Large intestine (tissue), 3 donors: ENCODE measurements around the gene WFIKKN1. TPM values are rescaled to one million over a fixed set of nuclear protein-coding genes. Genes with fewer than 3 reads are reported as not detected.
A peak's percentile ranks its signal among the peaks of the same experiment; 100 is the strongest.

Experiments used
- DNase-seq, 2 donors: peaks; one replicate each; pipeline versions ENCODE4 v3.0.0 to v3.0.0-alpha.2; 2013
- H3K27ac ChIP-seq: one replicate; pipeline ENCODE4 v1.5.1; 2013; ENCODE audit warnings: low read length
- H3K27me3 ChIP-seq: 2 replicates; pipeline ENCODE4 v1.6.1; 2013; ENCODE audit warnings: low read length; ENCODE audit not compliant: control insufficient read depth, insufficient read depth
- H3K36me3 ChIP-seq: 2 replicates; pipeline ENCODE4 v1.6.1; 2013; ENCODE audit warnings: low read length; ENCODE audit not compliant: control insufficient read depth, insufficient read depth
- H3K4me1 ChIP-seq: one replicate; pipeline ENCODE4 v1.6.1; 2013; ENCODE audit warnings: low read length; ENCODE audit not compliant: control insufficient read depth, insufficient read depth
- H3K4me3 ChIP-seq: one replicate; pipeline ENCODE4 v1.5.1; 2013; ENCODE audit warnings: low read length
- H3K9me3 ChIP-seq: one replicate; pipeline ENCODE4 v1.6.1; 2013; ENCODE audit warnings: mild to moderate bottlenecking, low read depth, low read length, moderate library complexity; ENCODE audit not compliant: control insufficient read depth
- WGBS: methylation state at CpG from one replicate; pipeline ENCODE4 v1.1.5; 2013; ENCODE audit warnings: low lambda C conversion rate; ENCODE audit not compliant: insufficient coverage; 5-methylcytosine and 5-hydroxymethylcytosine counted together
- polyA plus RNA-seq: library from polyadenylated mRNA; unstranded; fragments of 120-200 nt; gene quantifications from one replicate; pipeline ENCODE4 v1.2.1, GENCODE V29; 2013

The WFIKKN1 gene
- polyA plus RNA-seq, 1 donor, result 1.6 TPM

DNA sequence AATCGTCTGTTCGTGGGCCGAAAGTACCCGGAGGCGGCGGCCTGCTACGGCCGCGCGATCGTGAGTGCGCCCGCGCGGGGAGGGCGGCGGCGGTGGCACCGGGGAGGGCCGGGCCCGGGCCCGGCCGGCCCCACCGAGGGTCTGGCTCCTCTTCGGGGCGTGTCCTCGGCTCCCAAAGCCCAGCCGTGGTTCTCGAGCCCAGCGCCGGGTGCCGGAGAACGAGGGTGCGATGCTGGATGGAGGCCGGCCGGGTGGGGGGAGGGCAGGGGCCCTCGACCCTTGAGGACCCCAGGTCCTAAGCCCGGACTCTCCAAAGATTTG is 49.8 kb downstream of the WFIKKN1 start:
- no peak for DNase-seq
- Histone ChIP-seq H3K9me3 (peaks cover 10% of the 10 kb centered on the region), H3K36me3 (peaks cover 24% of the 10 kb centered on the region), H3K27me3 (peaks cover 2% of the 10 kb centered on the region), H3K4me1 (peaks cover 47% of the 10 kb centered on the region), H3K4me3 (peak overlapping the region; percentile 82), H3K27ac (peak overlapping the region; percentile 43)
- WGBS, result no CpG with 5 or more reads among the region's 38 CpGs

DNA sequence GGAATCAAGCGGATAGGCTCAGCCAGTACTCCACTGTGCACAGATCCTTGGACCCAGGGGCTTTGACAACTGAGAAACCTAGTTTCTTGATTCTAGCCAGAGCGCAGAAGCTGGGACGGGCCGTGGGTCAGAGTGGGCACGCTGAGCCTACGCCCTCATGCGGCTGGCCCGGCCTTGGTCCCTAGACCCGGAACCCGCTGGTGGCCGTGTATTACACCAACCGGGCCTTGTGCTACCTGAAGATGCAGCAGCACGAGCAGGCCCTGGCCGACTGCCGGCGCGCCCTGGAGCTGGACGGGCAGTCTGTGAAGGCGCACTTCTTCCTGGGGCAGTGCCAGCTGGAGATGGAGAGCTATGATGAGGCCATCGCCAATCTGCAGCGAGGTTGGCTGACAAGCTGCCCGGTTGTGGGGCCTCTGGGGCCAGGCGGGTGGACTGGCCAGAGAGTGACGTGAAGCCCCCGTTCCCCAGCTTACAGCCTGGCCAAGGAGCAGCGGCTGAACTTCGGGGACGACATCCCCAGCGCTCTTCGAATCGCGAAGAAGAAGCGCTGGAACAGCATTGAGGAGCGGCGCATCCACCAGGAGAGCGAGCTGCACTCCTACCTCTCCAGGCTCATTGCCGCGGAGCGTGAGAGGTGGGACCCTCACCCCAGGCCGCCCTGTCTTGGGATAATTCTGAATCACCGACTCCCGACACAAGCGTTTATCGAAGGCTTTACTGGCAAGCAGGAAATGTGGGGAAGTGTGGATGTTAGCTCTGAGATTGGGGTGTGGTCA is 50.4 kb downstream of the WFIKKN1 start:
- no CpG with 5 or more reads among the region's 44 CpGs for WGBS
- peaks cover 43% of the 10 kb centered on the region for H3K4me1 ChIP-seq

DNA sequence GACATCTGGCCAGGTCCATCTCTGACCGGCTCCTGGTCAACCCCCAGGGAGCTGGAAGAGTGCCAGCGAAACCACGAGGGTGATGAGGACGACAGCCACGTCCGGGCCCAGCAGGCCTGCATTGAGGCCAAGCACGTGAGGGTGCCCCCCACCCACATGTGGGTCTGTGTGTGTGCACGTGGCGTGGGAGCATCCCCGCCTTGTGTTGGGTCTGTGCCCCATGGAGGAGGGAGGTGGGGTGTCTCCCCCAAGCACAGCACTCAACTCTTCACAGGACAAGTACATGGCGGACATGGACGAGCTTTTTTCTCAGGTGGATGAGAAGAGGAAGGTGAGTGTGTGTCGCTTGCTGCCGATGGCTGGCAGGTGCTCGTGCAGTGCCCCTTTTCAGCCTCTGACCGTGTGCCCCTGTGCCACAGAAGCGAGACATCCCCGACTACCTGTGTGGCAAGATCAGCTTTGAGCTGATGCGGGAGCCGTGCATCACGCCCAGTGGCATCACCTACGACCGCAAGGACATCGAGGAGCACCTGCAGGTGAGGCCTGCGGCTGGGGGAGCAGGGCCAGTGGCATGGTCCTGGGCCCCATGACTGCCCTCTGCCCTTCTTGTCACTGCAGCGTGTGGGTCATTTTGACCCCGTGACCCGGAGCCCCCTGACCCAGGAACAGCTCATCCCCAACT is 51.1 kb downstream of the WFIKKN1 start:
- no CpG with 5 or more reads among the region's 28 CpGs for WGBS
- DNase-seq, result no peak
- Histone ChIP-seq H3K27ac (no peak overlapping the region), H3K27me3 (peaks cover 2% of the 10 kb centered on the region), H3K4me3 (peak overlapping the region; percentile 82), H3K4me1 (peaks cover 36% of the 10 kb centered on the region), H3K36me3 (peaks cover 30% of the 10 kb centered on the region), H3K9me3 (peaks cover 9% of the 10 kb centered on the region)

More for the DNA sequence above, 50.4 kb downstream of the WFIKKN1 start:
- Histone ChIP-seq H3K27me3 (peaks cover 2% of the 10 kb centered on the region), H3K27ac (peak overlapping the region; percentile 43), H3K36me3 (peaks cover 25% of the 10 kb centered on the region), H3K4me3 (peak overlapping the region; percentile 82), H3K9me3 (peaks cover 8% of the 10 kb centered on the region)
- no peak for DNase-seq

GRCh38 chr16:682493-683395 is 52.0 kb downstream of the WFIKKN1 start:
- H3K36me3 ChIP-seq, result peaks cover 34% of the 10 kb centered on the region
- no peak for DNase-seq
- no peaks in the 10 kb centered on the region for H3K27me3 ChIP-seq
- WGBS, result no CpG with 5 or more reads among the region's 36 CpGs
- H3K27ac ChIP-seq, result no peak overlapping the region
- peaks cover 32% of the 10 kb centered on the region for H3K4me1 ChIP-seq
- peak overlapping the region; percentile 60 for H3K4me3 ChIP-seq
- H3K9me3 ChIP-seq, result peaks cover 12% of the 10 kb centered on the region

GRCh38 chr16:683396-684070 is 52.7 kb downstream of the WFIKKN1 start:
- no peak for DNase-seq
- WGBS, result no CpG with 5 or more reads among the region's 57 CpGs
- H3K36me3 ChIP-seq, result peaks cover 38% of the 10 kb centered on the region
- peaks cover 32% of the 10 kb centered on the region for H3K4me1 ChIP-seq
- H3K4me3 ChIP-seq, result peak overlapping the region; percentile 60
- H3K27me3 ChIP-seq, result no peaks in the 10 kb centered on the region
- H3K9me3 ChIP-seq, result peaks cover 12% of the 10 kb centered on the region
- no peak overlapping the region for H3K27ac ChIP-seq

Other genes starting within 250 kb of the WFIKKN1 start
- 83.5 TPM for gene PGAP6, start 249.0 kb upstream of the WFIKKN1 start, polyA plus RNA-seq
- gene NME4, start 233.8 kb upstream of the WFIKKN1 start, polyA plus RNA-seq, result 107 TPM
- 91.0 TPM for gene DECR2, start 229.1 kb upstream of the WFIKKN1 start, polyA plus RNA-seq
- 114 TPM for gene RAB11FIP3, start 205.3 kb upstream of the WFIKKN1 start, polyA plus RNA-seq
- 45.6 TPM for gene CAPN15, start 103.3 kb upstream of the WFIKKN1 start, polyA plus RNA-seq
- gene PRR35, start 70.6 kb upstream of the WFIKKN1 start, polyA plus RNA-seq, result not detected
- gene NHLRC4, start 64.0 kb upstream of the WFIKKN1 start, polyA plus RNA-seq, result 2.0 TPM
- gene PIGQ, start 61.0 kb upstream of the WFIKKN1 start, polyA plus RNA-seq, result 23.6 TPM
- 27.1 TPM for gene RAB40C, start 40.9 kb upstream of the WFIKKN1 start, polyA plus RNA-seq
- gene METTL26, start 5.3 kb downstream of the WFIKKN1 start, polyA plus RNA-seq, result 59.1 TPM
- gene MCRIP2, start 10.8 kb downstream of the WFIKKN1 start, polyA plus RNA-seq, result 43.3 TPM
- gene WDR90, start 18.4 kb downstream of the WFIKKN1 start, polyA plus RNA-seq, result 43.9 TPM
- 105 TPM for gene RHOT2, start 37.1 kb downstream of the WFIKKN1 start, polyA plus RNA-seq
- gene RHBDL1, start 44.7 kb downstream of the WFIKKN1 start, polyA plus RNA-seq, result 2.6 TPM
- gene STUB1, start 49.4 kb downstream of the WFIKKN1 start, polyA plus RNA-seq, result 65.9 TPM
- gene JMJD8, start 53.3 kb downstream of the WFIKKN1 start, polyA plus RNA-seq, result 38.9 TPM
- 10.5 TPM for gene WDR24, start 59.4 kb downstream of the WFIKKN1 start, polyA plus RNA-seq
- gene FBXL16, start 74.8 kb downstream of the WFIKKN1 start, polyA plus RNA-seq, result 3.8 TPM
- gene METRN, start 84.1 kb downstream of the WFIKKN1 start, polyA plus RNA-seq, result 18.9 TPM
- 23.0 TPM for gene ANTKMT, start 90.2 kb downstream of the WFIKKN1 start, polyA plus RNA-seq
- 1.9 TPM for gene CCDC78, start 95.5 kb downstream of the WFIKKN1 start, polyA plus RNA-seq
- gene HAGHL, start 96.1 kb downstream of the WFIKKN1 start, polyA plus RNA-seq, result 9.1 TPM
- 31.3 TPM for gene CIAO3, start 110.0 kb downstream of the WFIKKN1 start, polyA plus RNA-seq
- gene MSLN, start 129.7 kb downstream of the WFIKKN1 start, polyA plus RNA-seq, result 62.0 TPM
- gene RPUSD1, start 157.4 kb downstream of the WFIKKN1 start, polyA plus RNA-seq, result 18.0 TPM
- gene CHTF18, start 157.6 kb downstream of the WFIKKN1 start, polyA plus RNA-seq, result 19.1 TPM
- gene GNG13, start 169.7 kb downstream of the WFIKKN1 start, polyA plus RNA-seq, result 0.81 TPM